HG02970 (cell line): Measurements from ENCODE around the gene NTS.

Experiments used
- ATAC-seq: cut with Tn5 transposase; IDR thresholded peaks from one replicate; pipeline ENCODE4 v1.9.1; 2021; ENCODE audit warnings: mild to moderate bottlenecking, moderate library complexity, moderate number of reproducible peaks; ENCODE audit not compliant: unreplicated experiment, low FRiP score

Gene NTS, protein sequence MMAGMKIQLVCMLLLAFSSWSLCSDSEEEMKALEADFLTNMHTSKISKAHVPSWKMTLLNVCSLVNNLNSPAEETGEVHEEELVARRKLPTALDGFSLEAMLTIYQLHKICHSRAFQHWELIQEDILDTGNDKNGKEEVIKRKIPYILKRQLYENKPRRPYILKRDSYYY

DNA sequence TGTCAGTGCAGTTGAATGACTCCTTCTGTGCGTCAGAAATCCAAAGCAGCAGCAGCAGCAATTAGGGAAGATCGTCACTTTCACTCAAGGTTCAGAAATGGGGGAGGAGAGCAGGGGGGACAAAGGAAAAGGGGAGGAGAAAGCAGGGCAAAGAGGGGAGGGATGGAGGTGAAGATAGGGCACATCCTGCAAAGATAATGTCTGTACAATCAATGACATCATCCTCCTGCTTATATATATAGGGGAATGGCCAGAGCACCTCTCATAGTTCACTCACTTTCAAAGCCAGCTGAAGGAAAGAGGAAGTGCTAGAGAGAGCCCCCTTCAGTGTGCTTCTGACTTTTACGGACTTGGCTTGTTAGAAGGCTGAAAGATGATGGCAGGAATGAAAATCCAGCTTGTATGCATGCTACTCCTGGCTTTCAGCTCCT is at the start of gene NTS:
TSS of gene NTS (plus strand) at position 265 of the 431 bp plus-strand sequence. CDS start at position 374, 109 bp downstream.
- ATAC-seq = peak; percentile 73

DNA sequence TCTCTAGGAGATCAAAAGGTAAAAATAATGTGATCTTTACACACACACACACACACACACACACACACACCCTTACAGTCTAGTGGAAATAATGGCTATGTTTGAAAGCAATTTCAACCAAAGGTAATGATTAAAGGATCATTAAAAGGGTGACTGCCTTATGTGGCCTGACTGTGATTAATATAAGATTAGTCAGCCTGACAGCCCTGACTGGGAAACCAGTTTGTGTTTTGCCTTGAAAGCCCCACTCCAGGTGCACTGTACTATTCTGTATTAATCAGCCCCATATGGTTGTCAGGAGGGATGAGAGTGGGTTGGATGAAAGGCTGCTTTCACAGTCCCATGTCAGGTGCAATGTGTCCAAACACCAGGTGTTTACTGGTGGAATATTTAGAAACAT is 48.3 kb upstream of the NTS start:
- ATAC-seq = no peak

DNA sequence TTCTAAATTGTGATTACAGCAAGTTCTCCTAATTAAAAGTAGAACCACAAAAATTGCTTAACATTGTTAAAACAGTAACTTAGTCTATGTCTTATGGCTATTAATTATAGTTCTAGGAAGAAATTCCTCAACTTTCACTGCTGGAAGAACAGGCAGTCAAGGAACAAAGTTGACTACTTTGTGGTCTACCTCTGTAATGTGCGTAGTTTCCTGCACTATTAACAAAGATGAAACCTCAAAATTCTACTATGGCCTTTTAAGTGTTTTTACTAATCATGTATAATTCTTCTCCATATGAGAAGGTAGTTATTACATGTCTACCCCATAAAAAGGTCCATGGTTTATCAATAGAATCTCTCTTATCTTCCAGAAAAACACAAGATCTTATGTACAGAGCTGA is 45.5 kb upstream of the NTS start:
- no peak for ATAC-seq

DNA sequence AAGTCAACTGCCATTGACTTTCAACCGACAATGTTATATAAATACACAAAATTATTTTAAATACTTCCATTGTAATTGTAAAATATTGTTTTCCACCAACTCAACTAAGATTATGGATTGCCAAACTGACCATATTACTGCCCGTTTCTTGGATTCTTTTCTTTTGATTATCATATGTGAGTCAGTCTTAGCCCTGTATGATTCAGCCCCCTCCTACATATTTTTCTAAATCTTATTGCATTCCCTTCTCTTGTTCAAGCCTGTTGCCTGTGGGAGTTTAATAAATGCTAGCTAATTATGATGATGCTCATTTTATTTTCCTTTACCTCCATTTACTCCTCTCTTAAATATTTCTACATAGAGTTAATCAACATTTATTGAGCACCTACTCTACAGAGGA is 44.7 kb upstream of the NTS start:
- ATAC-seq = no peak

DNA sequence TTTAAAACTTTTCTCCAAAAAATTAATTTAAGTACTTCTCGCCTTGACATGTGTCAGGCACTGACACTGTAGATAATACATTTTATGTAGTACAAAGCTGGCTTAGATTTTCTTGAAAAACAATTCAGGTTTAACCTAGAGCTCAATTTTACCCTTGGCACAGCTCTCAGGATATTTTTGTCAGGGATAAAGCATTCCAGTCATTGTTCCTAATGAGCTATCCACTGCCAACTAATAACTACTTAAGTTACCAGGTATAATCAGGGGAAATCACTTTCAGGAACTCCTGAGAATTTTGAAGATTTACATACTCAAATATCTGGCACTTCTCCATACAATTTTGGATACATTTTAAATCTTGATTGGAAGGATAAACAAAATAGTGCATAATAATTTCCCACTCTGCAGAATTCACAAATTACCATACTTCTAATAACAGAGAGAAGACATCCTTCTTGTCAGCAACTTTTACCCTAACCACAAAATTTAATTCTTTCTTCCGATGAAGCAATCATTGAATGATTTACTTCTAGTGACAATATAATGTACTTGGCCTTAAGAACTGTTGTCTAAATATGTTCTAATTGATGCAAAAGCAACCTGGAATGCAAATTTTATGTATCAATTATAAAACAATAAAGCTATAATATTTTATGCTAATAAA is 42.6 kb upstream of the NTS start:
- ATAC-seq = no peak

DNA sequence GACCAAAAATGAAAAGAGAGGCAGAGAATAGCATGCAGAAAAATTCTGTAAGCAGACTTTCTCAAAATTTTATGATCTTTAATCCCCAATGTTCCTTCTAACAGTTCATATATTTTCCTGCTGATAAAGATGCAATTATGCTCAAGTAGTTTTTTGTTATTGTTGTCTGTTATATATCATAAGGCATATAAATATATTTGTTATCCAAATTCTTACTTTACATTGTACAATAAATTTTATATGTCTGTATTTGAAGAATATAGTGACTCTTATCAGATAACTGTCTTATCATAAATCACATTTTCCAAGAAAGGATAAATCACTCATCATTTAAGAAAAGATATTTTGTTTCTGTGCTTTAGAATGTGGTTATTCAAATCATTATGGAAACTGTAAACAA is 40.5 kb upstream of the NTS start:
- no peak for ATAC-seq

DNA sequence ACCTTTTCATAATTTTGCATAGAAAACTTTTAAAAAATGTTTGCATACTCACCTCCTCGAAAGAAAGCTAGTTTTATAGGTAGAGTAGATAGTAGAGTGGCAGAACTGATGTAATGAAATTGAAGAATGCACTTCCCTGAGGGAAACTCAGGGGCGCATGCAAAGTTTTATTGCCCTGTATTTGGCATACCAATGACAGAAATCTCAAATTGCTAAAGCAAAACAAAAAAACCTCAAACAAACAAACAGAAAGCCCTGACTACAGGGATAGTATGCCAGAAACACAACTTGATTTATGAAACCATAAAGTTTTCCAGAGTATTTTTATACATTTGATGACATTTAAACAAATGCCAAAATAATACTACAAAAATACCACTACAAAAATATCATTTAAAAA is 39.7 kb upstream of the NTS start:
- no peak for ATAC-seq

DNA sequence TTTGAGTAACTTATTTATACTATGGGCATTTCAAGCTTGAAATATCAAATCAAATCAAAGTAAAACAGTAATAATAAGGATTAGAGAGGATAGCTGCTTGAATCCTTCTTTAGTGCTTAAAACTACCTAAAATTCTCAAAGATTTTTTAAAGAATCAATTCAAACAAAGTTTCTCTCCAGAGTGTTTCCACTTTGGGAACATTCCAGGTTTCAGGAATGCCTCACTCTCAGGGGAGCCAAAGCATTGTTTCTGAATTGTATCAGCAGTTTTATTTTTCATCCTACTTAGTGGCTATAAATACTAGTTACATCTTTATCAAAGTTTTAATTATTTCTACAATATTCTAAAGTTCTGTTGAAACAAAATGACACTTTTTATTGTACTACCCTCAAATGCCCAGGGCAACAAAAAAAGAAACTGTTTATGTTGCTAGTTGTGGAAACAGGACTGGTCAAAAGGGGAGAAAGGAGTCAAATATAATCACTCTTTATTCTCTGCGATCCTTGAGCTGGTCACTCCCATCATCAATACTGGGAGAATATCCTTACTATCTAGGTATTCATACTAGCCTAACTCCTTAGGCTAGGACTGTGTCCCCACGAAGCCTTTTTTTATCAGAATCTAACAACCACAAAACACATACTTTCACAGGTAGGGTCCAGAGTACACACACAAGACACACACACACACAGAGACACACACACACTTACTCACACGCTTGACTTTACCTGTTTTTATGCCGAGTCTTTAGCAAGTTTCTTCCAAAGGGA is 38.5 kb upstream of the NTS start:
- ATAC-seq = no peak

DNA sequence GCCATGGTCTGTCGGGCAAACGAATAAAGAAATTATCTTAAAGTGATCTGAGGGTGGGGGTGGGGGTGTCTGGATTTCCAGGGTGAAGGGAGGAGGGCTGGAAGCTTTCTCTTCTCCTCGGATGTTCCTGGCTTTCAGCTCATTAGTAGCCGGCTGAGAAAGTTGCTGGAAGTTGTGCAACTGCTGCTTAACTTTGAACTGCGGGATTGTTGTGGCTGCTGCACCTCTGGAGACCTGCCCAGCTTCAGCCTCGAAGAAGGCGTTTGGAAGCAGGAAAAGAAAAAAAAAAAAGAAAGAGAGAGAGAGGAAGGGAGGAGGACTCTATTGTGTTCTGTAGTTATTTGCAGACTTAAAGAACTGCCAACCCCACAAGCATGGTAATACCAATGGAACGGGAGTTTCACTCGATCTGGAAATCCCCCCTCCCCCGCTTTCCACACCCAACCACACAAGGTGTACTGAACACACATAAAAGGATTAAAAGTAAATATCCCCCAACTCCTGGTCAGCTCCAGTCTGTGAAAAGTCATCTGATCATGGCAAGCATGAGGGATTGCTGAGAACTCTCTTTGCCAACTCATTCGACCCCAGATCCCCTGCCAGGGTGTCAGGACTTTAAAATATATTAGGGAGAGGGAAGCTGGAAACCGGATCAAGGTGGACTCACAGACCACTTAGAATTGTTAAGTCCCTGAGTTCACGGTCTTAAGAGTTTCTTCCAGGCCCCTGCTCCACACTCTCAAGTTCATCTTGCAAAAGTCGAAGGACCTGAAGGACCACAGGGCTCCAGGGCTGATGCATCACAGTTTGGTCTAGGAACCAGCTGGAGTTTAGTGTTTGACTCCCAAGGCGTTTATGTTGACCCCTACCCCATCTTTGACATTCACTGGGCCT is 37.7 kb upstream of the NTS start, which contains the start of gene RASSF9:
TSS of gene RASSF9 (minus strand) at position 213 of the 894 bp plus-strand sequence. CDS start at position 5, 208 bp downstream.
- no peak for ATAC-seq

DNA sequence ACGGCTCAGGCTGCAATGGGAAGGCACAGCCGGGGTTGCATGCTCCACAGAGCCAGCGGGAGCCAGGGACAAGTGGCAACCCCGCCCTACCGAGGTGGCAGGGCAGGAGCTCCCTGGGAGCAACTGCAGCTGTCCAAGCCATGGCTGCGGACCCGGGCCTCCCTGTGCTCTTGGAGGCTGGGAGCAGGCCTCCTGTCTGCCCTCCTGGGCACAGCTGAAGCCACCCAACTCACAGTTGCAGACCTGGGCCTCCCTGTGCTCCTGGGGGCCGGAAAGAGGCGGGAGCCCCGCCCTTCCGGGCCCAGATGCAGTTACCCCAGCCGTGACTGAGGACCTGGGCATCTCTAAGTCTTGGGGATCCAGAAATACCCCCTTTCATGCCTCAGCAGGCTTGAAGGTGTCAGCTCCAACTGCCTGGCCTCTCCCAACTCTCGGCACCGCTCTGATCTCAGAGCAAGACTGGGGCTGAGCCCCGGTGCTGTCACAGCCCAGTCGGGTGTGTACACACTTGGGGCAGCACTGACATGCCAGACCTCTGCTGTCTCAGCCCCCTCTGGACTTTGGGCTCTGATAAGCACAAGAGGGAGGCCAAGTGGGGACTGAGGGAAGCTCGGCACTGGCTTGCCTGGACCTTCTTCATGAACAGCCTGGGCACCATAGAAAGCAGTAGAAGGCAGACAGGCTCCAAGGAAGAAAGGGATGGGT is 30.3 kb upstream of the NTS start:
- ATAC-seq = no peak

DNA sequence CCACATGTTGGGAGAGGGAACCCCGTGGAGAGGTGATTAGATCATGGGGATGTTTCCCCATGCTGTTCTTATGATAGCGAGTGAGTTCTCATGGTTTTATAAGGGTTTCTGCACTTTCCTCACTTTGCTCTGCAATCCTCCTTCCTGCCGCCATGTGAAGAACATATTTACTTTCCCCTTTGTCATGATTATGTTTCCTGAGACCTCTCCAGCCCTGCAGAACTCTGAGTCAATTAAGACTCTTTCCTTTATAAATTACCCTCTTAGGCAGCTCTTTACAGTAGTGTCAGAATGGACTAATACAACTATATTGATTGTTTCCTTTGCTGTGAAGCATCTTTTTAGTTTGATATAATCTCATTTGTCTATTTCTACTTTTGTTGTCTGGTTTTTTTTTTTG is 24.8 kb upstream of the NTS start:
- ATAC-seq = no peak

DNA sequence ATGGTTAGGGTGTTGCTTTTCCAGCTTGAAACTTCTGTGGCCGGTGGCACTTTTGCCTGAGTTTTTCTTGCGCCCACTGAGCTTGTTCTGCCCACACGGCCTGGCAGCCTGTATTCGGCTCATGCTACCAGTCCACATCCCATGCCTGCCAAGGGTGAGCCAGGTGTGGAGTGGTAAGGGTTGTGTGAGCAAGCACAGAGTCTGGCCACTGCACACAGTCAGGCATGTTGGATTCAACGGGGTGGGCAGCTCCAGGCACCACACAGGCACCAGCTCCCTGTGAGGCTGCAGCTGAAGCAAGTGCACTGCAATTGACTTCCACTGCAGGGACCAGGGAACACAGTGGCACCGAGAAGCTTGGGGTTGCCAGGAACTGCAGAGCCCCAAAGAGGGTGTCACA is 18.8 kb upstream of the NTS start:
- no peak for ATAC-seq

DNA sequence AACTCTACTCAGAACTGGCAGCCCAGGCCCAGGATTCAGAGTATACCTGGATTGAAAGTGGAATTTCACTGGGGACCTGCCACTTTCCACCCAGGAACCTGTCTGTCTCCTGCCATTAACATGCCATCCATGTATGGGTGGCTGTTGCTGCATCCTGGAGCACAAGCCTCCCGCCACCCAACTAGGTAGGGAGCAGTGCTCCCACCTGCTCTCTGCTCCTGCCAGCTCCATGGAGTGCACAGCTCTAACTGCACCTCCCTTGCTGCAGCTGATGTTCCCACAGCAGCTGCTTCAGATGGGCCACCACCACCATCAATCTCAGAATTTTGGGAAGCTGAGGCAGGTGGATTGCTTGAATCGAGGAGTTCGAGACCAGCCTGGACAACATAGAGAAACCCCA is 17.1 kb upstream of the NTS start:
- ATAC-seq = no peak

DNA sequence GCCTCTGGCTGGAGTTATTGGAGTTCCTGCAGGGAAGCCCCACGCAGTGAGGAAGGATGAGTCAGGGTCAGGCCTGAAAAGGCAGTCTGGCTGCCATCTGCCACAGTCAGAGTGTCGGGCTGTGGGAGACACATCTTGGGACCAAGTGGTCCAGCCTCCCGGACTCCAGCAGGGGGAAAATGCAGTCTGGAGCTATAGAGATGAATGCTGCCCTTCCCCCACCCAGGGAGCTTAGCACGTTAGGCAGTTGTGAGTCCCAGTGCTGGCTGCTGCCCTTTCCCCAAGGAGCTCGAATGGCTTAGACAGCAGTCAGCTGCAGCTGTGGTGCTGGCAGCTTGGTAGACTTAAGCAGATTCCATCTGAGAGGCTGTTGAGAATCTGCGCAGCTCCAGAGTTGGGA is 8.2 kb upstream of the NTS start:
- ATAC-seq = no peak

DNA sequence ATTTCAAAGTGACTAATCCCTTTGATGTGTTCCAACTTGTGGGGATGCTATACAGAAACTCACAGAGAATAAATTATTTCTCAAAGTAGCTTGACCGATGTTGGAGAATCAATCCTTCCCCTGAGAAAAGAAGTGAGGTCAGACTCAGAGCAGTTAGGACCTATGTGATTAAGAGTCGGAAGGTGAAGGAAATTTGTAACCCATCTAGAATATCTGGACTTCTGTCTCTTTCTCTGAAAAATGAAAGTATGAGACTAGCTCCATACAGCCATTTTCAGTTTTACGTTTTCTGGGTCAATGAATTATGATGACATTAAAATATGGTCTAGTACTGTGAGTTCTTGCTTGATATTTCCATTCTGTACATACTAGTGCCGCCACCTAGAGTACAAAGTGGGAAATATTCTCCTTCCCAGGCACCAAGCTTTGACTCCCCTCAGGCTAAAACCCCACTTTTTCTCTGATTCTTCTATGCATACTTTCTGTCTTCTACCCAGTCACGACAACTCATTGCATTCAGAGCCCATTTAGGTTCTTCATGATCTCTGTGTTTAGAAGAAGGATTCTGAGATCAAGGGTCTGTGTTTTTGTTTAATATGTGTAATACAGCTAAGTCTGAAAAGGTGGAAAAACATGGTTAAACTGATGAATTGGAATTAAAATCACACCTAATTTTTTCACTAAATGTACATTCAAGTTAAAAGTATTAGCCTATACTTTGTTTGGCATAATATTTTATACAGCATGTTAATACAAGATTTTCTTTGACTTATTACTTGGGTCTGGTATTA is 6.9 kb upstream of the NTS start:
- ATAC-seq = peak; percentile 96

DNA sequence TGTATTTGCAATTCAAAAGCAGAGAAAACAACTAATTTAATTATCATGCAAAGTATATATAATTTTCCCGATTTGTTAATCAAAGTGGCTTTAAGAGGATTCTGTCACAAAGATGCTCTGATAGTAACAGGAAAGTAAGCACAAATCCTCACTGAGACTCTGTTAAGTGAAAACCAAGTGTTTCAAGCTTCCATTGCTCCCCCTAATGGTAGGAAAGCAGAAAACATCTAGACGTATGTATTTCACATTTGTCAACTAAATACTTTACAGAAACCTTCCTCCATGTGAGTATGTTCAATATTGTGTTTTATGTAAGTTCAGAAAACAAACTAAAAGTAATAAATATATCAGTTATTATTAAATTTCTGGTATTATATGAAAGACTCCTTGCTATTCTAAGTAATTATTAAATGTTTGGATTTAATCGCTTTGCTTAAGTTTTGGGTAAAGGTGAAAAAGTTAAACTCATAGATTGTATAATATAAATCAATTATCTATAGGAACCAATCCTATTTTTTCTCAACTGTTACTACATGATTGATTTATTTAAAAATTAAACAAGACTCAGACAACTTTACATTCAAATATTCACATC is 1.5 kb upstream of the NTS start:
- ATAC-seq = no peak

DNA sequence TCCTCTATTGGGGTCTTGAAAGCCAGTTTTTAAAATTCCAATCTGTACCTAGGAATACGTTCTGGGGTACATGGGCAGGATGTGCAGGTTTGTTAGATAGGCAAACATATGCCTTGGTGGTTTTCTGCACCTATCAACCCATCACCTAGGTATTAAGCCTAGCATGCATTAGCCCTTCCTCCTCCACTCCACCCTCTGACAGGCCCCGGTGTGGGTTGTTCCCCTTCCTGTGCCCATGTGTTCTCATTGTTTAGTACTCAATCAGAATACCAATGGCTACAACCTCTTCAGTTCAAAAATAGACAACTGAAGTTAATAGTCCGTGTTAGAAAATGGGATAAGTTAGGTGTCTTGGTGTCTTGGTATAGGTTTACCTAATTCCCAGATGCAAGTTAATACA is 3.4 kb downstream of the NTS start:
- ATAC-seq = no peak

DNA sequence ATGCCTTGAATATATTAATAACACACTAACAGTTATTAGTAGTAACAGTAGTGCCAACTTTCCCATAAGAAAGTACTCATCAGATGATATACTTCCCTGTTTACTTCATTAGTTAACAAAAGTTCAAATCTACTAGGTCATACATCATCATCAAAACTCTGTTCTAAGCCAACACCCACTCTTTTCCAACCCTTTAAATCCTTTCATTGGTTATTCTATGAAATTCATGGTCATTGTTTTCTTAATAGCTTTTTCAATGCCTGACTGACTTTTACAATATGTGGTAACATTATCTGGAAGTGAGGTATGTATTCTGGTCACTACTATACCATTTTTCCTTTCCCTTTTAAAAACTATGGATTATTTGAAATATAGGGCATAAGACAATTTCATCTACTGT is 9.7 kb downstream of the NTS start:
- ATAC-seq = no peak

DNA sequence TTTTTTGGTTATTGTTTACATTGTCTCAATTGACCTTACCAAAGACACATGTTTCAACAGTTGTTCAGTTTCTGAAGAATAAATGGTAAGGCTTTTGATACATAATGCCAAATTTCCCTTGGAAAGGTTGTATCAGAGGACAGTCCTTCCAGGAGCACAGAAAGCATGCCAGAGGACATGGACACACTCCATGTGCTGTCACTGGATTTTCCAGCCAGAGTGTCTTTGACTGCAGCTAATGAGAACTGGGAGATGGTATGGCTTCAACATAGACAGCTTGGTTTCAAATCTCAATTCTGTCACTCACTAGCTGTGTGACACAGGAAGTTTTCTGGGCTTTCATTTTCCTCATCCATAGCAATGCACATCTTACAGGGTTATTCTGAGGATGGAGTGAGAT is 20.6 kb downstream of the NTS start:
- no peak for ATAC-seq
